GM18499 (cell line): Measurements from ENCODE around the gene KLHL10.

Source experiments
- ATAC-seq: cut with Tn5 transposase; IDR thresholded peaks from one replicate; pipeline ENCODE4 v1.9.1; 2021; ENCODE audit warnings: moderate number of reproducible peaks; ENCODE audit not compliant: insufficient read depth, unreplicated experiment

Gene KLHL10

DNA sequence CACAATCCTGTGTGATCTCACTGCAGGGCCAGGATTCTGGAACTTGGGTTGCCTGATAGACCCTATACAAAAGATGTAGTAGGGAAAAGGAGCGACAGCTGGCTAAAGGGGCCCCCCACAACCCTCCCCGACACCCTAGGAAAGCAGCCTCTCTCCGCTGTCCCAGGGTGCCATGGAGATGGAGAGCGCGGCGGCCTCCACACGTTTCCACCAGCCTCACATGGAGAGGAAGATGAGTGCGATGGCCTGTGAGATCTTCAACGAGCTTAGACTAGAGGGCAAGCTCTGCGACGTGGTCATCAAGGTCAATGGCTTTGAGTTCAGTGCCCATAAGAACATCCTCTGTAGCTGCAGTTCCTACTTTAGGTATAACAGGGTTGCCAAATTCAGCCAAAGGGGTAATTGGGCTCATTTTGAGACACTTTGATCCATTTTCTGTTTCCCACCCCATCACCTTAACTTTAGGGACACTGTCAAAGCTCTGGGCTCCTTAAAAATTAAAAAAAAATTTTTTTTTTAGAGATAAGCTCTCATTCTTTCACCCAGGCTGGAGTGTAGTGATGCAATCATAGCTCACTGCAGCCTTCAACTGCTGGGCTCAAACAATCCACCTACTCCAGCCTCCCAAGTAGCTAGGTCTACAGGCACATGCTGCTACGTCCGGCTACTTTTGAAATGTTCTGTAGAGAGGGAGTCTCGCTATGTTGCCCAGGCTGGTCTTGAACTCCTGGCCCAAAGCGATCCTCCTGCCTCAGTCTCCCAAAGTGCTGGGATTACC lies at the start of gene KLHL10:
Gene KLHL10, plus strand, starts transcription at position 65 of the 778 bp plus-strand sequence. Its CDS starts 108 bp downstream, at position 173.
- ATAC-seq: no peak

GRCh38 chr17:41792845-41793783 lies 44.5 kb upstream of the KLHL10 start:
- no peak for ATAC-seq

DNA sequence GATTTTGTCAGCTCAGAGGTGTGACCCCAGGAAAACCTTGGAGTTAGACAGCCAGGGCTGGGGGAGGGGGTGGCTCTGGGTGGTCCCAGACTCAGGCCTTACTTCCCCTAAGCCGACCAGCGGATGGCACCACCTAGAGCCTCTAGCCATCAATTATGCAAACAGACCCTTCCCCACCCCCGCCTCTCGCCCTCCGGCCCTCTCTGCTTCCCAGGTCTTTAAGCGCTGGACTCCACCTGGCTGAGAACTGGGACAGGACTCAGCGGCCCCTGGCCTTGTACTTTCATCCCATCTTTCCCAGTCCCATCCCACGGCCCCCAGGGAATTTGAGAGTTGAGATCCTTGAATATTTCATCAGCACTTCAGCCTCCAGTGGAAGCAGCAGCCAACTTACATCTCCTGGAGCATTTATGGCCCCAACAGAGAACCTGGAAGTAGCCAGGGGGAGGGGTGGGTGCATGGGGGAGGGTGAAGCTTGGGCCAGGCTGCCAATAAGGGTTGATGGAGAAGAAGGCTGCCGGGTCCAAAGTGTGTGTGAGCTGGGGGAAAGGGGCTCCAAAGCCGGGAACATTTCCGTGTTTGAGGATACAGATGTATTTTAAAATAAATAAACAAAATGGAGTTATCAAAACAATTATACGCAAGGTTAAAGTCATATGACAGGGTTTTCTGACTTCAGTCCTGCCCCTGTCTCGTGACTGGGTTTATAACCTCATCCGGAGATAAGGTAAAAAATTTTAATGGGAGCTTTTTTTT lies 43.7 kb upstream of the KLHL10 start:
- ATAC-seq: no peak

DNA sequence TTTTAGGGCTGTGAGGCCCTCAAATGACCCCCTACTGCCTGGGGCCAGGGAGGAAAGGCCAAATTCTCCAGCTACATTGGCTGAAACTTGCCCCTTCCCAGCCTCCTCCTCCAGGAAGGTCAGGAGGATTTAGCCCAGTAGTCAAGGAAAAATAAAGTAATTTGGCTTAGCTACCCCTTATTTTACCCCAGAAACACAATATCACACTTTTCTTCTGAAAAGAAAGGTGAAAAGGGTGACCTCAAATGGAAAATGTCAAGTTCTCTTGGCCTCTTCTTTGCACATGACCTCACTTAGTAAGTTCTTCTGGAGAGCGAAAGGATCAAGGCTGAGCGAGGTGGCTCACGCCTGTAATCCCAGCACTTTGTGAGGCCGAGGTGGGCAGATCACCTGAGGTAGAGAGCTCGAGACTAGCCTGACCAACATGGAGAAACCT lies 43.1 kb upstream of the KLHL10 start:
- no peak for ATAC-seq

DNA sequence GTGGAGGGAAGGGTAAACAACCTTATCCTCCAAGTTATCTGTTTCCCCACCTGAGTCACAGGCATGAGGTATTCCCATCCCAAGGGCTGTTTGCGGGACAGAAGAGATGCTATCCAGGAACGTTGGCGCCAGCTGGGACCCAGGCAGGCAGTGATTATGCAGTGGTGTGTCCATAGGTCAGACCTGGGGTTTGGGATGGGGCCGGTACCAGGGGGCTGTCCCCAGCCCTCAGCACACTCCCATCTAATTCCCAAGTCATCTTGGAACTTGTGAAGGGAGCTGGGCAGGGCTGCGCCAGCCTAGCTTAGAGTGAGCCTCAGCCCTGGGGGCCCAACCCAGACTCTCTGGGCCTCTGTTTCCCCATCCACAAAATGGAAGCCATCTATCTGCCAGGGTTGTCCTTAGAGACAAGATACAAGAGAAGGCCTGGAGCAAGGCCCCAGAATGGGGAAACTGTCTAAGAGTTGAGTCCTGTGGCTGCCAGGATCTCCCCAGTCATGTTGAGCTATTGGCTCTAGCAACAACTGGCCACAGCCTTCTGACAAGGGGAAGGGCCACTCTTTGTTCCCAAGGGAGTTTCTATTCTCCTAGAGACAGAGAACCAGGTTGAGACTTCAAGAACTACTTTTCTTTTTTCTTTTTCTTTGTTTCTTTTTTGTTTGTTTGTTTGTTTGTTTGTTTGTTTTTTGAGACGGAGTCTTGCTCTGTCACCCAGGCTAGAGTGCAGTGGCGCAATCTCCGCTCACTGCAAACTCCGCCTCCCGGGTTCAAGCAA lies 41.3 kb upstream of the KLHL10 start:
- no peak for ATAC-seq

DNA sequence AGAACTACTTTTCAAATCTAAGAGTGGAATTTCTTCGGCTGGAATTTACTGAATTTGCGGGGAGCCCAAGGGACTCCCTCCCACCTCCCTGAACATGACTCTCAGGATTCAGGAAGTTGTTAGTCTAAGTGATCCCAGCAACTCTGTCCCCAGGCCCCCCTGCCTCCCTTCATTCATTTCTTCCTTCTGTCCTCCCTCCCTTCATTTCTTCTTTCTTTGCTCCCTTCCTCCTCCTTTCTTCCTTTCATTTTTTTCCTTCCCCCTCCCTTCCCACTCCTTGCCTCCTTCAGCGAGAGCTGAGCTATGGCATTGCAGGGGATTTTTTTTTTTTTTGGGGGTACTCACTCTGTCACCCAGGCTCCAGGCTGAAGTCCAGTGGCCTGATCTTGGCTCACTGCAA lies 40.2 kb upstream of the KLHL10 start:
- no peak for ATAC-seq

DNA sequence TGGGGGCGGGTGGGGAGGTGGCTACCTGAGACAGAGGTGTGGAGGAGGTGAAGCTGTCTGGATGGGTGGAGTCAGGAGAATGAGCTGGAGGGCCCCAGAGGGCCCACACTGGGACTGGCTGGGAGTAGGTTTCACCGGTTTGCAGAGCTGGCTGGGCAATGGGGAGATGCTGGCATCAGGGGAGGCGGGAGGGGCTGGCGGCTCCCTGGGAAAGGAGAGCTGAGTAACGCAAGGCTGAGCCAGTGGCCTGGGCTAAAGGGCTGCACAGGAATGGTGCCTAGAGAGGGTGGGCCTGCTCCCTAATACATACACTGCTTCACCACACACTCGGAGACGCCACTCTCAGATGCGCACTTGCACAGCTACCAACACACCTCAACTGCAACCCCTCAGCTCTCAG lies 38.3 kb upstream of the KLHL10 start:
- ATAC-seq: no peak

DNA sequence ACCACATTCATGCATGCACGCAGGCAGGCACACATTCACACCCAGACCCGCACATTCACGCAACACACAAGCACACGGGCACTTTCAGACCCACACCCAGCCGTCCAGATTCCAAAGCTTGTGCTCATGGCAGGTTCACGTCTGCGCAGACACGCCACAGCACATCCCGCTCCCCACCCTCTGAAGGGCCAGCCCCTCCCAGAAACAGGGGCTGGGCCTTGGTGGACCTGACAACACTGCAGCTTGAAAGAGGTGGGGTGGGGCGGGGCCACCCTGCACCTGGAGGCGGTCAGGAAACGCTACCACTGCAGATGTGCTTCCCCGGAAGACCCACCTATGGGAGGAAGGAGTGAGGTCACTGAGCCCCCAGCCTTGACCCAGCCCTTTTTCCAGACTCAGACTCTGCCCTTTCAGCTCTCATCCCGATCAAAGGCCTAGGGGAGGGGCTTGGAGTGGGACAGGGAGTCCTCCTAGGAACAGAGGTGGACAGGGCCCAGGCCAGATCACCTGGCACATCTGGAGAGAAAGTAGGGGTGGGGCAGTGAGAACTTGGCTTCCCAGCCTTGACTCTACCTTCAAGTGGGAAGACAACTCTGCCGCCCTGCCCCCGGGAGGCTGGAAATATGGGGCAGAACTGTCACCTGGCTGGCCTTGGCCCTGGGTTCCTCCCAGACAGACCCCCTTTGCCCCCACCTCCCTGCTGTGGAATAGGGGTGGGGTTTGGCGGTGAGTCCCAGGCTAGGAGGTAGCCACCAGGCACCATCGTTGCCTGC lies 36.8 kb upstream of the KLHL10 start:
- ATAC-seq: no peak

DNA sequence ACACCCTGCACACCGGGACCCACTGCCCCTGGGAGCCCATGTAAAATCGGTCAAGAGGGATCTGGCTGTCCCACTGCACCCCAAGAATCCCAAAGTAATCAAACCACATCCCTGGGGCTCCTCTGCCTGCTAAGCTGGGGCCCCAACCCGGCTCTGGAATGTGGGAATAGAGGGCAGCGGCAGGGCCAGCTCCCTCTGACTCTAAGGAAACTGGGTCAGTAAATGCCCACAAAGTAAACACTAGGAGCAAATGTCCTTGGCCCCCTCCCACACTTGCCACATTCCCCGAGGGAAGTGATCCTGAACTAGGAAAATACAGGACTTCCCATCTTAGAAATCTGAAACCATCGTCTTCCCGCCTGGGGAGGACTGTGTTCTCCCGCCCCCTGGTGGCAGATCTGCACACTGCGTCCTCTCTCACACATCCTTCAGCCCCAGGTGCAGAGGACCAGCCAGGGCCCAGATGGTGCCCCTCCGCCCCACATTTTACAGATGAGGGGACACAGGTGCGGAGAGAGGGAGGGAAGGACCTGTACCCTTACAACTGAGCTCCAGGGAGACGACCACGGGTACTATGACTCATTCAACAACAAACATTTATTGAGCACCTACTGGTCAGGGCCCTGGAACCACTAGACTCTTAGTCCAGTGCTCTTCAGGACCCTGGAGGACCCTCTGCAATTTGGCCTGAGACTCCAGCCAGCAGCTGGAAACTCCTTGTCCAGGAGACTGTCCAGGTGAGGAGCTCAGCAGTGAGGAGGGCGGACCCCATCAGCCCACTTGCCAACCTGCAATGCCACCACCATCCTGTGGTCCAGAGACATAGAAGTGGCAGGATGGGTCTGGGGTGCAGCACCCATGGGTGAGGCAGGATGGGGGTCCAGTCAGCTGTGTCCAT lies 36.0 kb upstream of the KLHL10 start:
- no peak for ATAC-seq

GRCh38 chr17:41803049-41804020 lies 34.3 kb upstream of the KLHL10 start:
- ATAC-seq: no peak

GRCh38 chr17:41806685-41807445 lies 30.8 kb upstream of the KLHL10 start:
- ATAC-seq: no peak

GRCh38 chr17:41810659-41811548 lies 26.7 kb upstream of the KLHL10 start:
- no peak for ATAC-seq

- ATAC-seq: no peak
Observed at GRCh38 chr17:41811549-41812380, 25.9 kb upstream of the KLHL10 start, which contains the start of gene P3H4. Gene P3H4, minus strand, starts transcription at chr17:41811949. Its CDS starts 34 bp downstream, at chr17:41811915.
